Camera-type eye (tissue), 1 donor: ENCODE measurements around the gene CTSZ. TPM values are rescaled to one million over a fixed set of nuclear protein-coding genes. Genes with fewer than 3 reads are reported as not detected.

Experiments used
- total RNA-seq: library from RNA; depleted of rRNA; stranded (reverse); fragments of >200 nt; gene quantifications from one replicate; pipeline ENCODE4 v1.2.3, GENCODE V29; 2014

Gene CTSZ
- total RNA-seq = 85.2 TPM

GRCh38 chr20:59006864-59007664, at the start of gene CTSZ:
TSS of gene CTSZ (minus strand) at chr20:59007254. CDS start at chr20:59007128, 126 bp downstream.

DNA sequence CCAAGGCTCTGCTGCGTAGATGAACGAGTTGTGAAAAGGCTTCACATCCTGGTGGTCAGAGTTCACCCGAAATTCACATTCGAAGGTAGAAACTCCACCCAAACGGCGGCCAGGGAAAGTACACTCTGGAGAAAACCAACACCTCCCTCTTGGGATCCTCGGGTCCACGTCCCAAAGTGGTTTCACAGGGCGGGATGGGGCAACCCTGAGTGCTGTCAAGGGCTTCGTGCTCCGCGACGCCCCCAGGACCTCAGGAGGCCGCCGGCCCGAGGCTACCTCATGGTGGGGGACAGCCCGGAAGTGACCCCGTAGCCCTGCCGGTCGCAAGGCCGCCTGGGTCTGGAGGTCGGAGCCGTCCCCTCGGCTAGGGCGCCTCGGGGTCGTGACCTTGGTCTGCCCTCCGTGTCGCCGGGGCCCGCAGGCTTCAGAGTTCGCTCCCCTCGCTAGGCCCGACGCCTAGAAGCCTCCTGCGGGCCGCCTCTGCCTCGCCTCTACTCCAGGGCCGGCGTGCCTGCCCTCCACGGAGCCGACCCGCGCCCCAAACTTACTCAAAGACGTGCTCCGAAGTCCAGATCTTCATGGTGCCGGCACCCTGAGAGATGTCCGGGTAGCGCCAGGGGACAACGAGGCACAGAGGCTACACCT, 35.2 kb upstream of the CTSZ start, which contains the start of gene PRELID3B:
Gene PRELID3B, minus strand, starts transcription at position 636 of the 645 bp plus-strand sequence. Its CDS starts 56 bp downstream, at position 580.

GRCh38 chr20:59032023-59032712, 25.1 kb upstream of the CTSZ start, which contains the start of gene ATP5F1E:
TSS of gene ATP5F1E (minus strand) at chr20:59032335. CDS start at chr20:59032251, 84 bp downstream.

GRCh38 chr20:59019217-59019616, 12.2 kb upstream of the CTSZ start, which contains the start of gene TUBB1:
TSS of gene TUBB1 (plus strand) at chr20:59019429. CDS start at chr20:59019523, 94 bp downstream.

DNA sequence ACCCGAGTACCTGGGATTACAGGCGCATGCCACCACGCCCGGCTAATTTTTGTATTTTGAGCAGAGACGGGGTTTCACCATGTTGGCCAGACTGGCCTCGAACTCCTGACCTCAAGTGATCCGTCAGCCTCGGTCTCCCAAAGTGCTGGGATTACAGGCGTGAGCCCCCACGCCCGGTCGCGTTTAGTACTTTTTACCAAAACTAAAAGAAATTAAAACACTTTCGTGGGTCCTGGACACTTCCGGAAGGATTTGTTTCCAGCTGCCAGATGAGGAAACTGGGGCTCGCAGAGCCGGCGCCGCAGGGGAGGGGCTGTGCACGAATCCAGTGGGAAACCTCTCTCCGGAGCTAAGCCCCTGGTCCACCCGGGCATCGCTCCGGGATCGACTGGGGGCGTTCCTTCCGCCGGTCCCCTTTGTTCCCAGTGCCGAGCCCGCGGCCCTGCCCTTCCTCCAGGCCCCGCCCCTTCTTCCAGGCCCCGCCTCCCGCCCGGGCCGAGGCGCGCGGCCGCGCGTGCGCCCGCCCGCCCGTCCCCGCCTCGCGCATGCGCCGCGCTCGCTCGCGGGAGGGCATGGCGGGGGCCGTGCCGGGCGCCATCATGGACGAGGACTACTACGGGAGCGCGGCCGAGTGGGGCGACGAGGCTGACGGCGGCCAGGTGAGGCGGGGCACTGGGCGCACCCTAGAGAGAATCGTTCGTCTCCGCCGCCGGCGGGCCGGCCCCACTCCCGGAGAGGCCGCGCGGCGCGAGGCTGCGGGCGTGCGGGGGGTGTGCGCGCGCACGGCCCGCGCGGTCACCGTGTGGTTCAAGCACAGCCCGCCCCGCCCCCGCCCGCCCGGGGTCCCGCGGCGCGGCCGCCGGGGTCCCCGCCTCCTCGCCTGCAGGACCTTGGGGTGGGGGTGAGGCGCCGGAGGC, 26.1 kb downstream of the CTSZ start, which contains the start of gene NELFCD:
Gene NELFCD, plus strand, starts transcription at position 546 of the 917 bp plus-strand sequence. Its CDS starts 54 bp downstream, at position 600.

Other genes with a start within 250 kb of the CTSZ start
- 1.8 TPM for gene GNAS-AS1, start 156.4 kb downstream of the CTSZ start, total RNA-seq
- gene GNAS, start 154.5 kb downstream of the CTSZ start, total RNA-seq = 781 TPM
- gene NELFCD, start 26.0 kb downstream of the CTSZ start, total RNA-seq = 69.7 TPM
- 3.7 TPM for gene TUBB1, start 12.2 kb upstream of the CTSZ start, total RNA-seq
- 9.1 TPM for gene ATP5F1E, start 25.1 kb upstream of the CTSZ start, total RNA-seq
- gene PRELID3B, start 35.5 kb upstream of the CTSZ start, total RNA-seq = 45.1 TPM
- gene ZNF831, start 156.6 kb upstream of the CTSZ start, total RNA-seq = 0.16 TPM